GM21529 (cell line): ENCODE results near the gene TEX52.
A peak's percentile ranks its signal among the peaks of the same experiment; 100 is the strongest.

Experiments used
- ATAC-seq: cut with Tn5 transposase; IDR thresholded peaks from one replicate; pipeline ENCODE4 v1.9.1; 2021; ENCODE audit not compliant: unreplicated experiment

Gene TEX52

DNA sequence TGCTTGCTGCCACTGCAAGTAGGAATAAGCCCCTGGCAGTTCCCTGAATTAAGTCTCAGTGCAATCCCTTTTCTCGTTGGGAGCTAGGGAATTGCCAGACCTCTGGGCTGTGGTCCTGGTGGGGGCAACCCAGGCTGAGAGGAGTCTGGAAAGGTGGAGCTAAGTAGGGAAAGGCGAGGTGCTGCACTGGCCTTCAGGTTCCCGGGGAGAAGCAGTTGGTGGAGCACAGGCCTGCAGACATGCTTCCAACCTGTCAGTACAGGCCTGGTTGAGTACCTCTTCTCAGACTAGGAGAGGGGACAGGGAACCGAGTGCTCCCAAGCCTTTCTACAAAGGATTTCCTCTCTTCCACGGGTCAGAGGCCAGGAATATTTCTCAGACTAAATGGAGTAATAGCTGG is 23.5 kb downstream of the TEX52 start:
- ATAC-seq = no peak

DNA sequence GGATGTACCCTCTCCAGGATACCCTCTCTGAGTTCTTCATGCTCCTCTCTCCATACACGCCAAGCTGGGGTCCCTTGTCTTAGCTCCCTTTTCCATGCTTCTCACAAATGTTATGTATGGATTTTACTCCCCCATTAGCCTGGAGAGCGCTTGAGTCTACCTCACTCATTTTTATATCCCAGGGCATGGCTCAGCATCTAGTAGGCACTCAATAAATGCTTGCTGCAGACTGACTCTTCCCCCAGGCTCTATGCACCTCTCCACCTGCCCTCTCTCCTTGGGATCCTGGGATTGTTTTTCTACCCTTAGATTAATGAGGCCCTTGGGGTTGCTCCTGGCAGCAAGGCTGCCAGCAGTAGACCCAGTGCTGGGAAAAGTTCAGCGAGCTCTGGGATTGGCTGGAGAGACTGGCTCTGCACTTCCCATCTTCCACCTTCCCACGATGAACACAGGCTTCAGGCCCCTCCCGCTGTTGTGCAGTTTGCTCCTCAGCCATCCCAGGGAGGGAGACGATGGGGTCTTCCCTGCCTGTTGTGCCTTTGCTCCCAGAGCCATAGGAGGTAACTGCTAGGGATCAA is 24.2 kb downstream of the TEX52 start:
- no peak for ATAC-seq

DNA sequence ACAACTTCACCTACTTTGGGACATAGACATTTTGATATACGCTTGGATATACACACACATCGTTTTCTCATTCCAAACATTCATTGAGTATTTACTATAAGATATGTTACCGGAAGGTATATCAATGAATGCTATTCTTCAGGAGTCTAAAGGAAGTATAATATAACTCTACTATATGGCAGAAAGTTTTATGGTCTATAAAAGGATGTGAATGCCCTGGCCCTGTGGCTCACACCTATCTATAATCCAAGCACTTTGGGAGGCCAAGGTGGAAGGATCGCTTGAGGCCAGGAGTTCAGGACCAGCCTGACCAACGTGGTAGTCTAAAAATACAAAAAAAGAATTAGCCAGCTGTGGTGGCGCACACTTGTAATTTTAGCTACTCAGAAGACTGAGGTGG is 27.6 kb downstream of the TEX52 start:
- no peak for ATAC-seq

DNA sequence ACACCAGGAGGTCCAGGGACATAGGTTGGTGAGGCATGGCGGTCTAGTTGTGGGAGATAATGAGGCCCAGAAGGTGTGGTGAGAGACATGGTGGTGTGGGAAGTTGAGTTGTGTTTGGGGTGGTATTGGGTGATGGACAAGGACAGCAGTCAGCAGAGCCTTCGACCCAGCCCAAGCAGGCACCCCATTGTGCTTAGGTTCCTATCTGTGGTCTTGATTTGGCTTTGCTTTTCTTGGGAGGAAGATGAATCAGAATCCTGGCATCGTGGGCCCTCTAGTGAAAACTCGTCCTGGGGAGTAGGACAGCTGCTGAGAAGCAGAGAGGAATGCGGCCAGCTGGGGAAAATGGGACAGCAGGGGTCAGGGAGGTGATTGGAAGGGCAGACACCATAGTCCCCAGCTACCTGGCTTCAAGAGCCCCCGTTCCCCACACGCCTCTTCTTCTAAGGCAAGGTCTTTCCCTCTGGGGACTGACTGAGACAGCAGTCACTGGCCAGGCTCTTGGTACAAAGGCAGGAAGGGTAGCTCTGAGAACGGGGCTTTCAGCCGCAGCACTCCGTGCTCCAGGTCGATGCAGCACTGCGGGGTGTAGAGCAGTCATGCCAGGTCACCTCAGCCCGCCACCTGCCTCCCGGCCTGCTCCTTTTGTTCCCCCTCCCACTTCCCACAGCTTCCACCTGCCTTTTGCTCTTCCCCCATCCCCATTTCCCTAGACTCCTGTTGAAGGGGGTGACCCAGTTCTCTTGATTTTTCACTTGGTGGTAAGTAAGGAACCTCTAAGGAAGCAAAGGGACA is 29.9 kb downstream of the TEX52 start:
- ATAC-seq = no peak

- ATAC-seq = no peak
Observed at GRCh38 chr12:2826036-2826435, 30.8 kb downstream of the TEX52 start.

- ATAC-seq = no peak
Observed at GRCh38 chr12:2825132-2825531, 31.7 kb downstream of the TEX52 start.

GRCh38 chr12:2824541-2824940 is 32.3 kb downstream of the TEX52 start:
- ATAC-seq = no peak

GRCh38 chr12:2823483-2823882 is 33.4 kb downstream of the TEX52 start:
- no peak for ATAC-seq

DNA sequence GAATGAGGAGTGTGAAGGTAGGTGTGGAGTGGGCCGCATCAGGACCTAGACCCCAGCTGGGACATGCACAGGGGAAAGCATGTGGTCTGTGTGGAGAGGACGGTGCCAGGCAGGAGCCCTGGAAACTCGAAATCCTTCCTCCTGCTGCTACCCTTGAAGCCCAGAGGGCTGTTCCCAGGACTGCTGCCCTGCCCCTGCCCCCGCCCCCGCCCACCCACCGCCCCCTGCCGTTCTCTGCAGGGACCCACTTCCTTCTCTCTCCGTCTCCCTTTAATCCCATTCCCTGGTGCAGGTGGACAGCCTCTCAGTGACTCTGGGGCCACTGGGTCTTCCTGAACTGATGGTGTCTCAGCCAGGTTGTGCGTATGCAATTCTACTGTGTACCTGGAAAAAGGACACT is 36.4 kb downstream of the TEX52 start:
- ATAC-seq = no peak

GRCh38 chr12:2819810-2820209 is 37.0 kb downstream of the TEX52 start:
- no peak for ATAC-seq

GRCh38 chr12:2813214-2814185 is 43.3 kb downstream of the TEX52 start:
- ATAC-seq = peak; percentile 47

DNA sequence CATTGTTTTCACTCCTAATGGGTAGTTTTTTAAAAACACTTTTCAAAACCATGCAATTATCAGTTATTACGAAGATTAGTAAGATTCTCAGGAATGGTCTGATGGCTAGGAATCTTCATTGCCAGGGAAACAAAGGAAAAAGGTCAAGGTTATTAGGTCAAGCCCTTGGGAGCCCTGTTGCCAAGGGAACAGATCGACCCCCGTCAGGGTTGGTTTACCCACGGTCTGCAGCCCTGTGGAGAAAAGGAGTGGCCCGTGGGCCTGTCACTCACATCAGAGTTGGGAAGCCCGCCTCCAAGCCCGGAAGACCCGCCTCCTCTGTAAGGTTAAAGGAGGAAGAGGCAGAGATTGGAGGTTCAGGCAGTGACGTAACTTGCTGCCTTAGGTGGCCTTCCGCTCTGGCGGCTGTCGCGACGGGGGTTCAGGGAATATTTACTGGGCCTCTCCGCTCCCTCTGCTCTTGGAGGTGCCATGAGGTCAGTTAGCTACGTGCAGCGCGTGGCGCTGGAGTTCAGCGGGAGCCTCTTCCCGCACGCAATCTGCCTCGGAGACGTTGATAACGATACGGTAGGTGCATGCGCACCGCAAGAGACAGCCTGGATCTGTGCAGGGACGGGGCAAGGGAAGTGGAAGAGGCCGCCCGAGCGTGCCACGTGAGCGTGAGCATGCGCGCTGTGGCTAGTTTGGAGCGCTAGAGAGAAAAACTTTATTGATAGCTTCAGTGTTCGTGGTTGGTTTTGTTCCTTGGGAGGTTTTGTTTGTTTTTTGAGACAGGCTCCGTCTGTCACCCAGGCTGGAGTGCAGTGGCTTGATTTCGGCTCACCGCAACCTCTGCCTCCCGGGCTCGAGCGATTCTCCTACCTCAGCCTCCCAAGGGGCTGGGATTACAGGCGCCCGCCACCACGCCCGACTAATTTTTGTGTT is 44.3 kb downstream of the TEX52 start, which contains the start of gene ITFG2:
ITFG2 (plus strand) TSS at position 379 of the 924 bp plus-strand sequence; CDS start at position 472, 93 bp downstream.
- peak; percentile 96 for ATAC-seq

DNA sequence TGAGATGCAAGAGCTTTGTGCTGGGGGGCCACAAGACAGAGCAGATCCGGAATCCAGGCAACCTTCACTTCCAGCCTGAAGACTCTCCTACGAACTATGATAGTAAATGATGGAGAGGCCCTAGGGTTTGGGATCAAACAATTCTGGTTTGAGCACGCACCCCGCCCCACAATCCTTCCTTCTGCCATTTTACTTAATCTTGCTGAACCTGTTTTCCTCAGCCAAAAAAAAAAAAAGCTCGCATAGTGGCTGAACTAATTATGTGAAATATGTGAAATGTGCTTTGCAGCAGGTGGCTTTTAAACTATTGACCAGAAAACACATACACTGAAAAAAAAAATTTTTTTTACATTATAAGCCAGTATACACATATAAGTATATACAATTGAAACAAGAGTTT is 45.0 kb downstream of the TEX52 start:
- ATAC-seq = no peak

- no peak for ATAC-seq
Observed at GRCh38 chr12:2806700-2807099, 50.1 kb downstream of the TEX52 start.

DNA sequence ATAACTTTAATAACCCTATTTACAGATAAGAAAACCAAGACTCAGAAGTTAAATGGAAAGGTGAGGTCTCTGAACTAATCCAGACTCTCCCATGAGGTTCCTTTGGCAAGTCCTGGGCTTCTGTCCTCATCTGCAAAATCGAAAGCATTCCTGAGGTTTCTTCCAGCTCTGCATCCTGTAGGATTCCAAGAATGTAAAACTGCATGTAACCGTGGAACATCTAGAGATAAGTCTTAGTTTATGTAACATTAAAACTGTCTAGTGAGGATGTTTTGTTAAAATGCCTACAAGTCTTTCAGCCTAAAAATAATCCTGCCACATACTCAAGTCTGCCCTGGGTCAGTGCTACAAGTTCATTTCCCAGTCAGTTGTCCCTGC is 51.7 kb downstream of the TEX52 start:
- ATAC-seq = no peak

- no peak for ATAC-seq
Observed at GRCh38 chr12:2804393-2805142, 52.3 kb downstream of the TEX52 start.

DNA sequence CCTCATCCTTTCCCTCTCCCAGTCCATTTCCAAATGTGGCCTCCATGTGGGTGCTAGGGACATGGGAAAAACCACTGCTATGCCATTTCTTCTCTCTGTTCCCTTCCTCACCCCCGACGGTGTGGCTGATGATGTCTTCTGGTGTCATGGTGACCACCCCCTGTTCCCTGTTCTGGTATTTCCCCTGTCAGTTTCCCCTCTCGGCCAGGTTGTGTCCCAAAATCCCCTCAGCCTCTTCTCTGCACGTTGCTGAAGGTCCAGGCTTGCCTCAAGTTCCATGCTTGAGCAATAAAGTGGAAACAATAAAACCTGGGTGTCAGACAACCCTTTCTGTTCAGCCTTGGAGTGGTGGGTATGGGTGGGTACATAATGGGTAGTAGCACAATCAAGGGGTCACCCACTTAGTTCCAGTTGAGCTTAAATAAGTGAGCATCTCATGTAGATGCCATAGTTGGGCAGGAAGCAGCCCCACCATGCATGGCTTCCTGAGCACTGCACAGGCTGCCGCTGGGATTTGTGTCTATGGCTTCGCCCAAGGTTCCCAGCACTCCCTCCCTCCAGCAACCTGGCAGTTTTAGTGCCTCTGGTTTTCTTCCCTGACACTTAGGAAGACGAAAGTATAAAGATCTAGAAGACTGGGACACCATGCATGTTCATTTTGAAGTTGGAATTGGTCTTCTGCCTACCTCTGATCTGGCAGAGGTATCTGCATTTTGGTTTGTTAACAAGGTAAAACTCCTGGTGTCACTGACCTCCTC is 53.0 kb downstream of the TEX52 start:
- ATAC-seq = no peak

DNA sequence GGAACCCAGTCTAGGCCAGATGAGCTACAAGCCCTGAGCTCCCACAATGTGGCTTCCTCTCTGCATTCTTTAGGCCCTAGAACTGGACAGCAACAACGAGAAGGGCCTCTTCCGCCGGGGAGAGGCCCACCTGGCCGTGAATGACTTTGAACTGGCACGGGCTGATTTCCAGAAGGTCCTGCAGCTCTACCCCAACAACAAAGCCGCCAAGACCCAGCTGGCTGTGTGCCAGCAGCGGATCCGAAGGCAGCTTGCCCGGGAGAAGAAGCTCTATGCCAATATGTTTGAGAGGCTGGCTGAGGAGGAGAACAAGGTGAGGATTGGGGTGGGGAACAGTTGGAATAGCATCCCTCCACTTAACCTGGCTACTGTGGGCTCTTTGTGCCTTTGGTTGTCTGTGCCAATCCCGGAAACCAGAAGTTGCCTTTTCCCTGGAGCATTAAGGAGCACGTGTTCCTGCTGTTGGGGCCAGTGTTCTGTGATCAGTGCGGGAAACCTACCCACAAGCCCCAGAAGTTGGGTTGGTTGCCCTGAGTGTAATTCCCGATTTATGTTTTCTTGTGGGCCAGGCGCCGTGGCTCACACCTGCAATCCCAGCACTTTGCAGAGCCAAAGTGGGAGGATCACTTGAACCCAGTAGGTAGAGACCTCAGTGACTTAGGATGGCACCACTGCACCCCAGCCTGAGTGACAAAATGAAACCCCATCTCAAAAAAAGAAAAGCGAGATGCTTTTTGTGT is 55.6 kb downstream of the TEX52 start:
- no peak for ATAC-seq
